DMS114 treated with DMSO at 0.1 percent for 48 hours (cell line): ENCODE data around the gene TMEM179B.
"Not testable (repeated sequence)": the region's sequence is repeated elsewhere in the genome, so short reads cannot be mapped to it uniquely, and the experiment has no call there.

Experiments
- DNase-seq: peaks from one replicate; lab custom pipeline; 2025; ENCODE audit not compliant: unreplicated experiment; lab: John Stamatoyannopoulos, UW

TMEM179B gene, protein sequence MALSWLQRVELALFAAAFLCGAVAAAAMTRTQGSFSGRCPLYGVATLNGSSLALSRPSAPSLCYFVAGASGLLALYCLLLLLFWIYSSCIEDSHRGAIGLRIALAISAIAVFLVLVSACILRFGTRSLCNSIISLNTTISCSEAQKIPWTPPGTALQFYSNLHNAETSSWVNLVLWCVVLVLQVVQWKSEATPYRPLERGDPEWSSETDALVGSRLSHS

DNA sequence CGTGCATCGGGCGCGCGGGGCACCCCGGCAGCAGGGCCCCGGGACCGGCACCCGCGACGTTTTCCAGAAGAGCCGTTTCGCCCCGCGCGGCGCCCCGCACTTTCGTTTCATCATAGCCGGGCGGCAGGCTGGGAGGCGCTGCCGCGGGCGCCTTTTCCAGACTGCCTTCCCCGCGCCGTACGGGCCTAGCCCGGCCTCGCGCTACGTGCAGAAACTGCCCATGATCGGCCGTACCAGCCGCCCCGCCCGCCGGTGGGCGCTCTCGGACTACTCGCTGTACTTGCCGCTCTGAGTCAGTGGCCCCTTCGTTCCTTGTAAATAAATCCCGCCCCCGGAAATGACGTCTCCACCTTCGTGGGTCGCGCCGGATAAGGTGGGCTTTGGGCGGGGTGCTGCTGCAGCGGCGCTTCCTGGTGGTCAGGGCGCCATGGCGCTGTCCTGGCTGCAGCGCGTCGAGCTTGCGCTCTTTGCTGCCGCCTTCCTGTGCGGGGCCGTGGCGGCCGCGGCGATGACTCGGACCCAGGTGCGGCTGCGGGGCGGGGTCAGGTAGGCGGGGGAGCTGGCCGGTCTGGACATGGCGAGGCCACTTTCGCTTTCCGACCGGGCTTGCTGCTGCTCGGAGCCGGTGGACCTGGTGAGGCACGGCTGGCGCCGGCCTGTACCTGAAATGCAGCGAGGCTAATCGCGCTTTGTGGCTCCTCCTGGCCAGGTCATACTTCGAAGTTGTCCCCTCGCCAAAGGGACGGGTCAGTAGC, at the start of gene TMEM179B:
TSS of gene TMEM179B (plus strand) at position 398 of the 755 bp plus-strand sequence. CDS start at position 428, 30 bp downstream.
- DNase-seq = peak; percentile 96

DNA sequence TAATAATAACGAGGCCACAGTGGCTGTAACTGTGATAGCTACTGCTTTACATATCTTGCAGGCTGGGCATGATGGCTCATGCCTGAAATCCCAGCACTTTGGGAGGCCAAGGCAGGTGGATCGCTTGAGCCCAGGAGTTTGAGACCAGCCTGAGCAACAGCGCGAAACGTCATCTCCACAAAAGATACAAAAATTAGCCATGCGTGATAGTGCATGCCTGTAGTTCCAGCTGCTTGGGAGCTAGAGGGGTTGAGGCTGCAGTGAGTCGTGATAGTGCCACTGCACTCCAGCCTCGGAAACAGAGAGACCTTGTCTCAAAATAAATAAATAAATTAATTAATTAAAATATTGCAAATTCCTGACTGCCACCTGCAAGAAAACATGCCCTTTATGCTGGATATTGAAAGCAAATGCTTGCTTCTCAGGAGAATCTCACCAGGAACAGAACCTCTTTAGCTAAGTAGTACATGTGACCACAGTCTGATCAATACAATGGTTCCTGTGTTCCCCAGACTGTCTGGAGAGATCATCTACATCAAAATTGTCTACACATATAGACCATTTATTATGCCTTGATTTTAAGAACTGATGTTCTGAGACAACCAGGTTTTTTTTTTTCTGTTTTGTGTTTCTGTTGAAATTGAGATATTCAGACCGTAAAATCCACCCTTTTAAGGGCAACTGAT, 39.6 kb upstream of the TMEM179B start:
- DNase-seq = no peak

DNA sequence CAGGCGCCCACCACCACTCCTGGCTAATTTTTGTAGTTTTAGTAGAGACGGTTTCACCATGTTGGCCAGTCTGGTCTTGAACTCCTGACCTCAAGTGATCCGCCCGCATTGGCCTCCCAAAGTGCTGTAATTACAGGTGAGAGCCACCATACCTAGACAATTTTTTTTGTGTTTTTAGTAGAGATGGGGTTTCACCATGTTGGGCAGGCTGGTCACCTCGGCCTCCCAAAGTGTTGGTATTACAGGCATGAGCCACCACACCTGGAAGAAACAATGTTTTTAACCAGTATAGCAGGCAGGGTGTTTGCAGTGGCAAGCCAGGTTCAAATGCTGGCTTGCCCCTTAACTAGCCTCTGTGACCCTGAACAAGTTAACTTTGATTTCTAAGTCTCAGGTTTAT, 37.3 kb upstream of the TMEM179B start:
- DNase-seq = not testable (repeated sequence)

DNA sequence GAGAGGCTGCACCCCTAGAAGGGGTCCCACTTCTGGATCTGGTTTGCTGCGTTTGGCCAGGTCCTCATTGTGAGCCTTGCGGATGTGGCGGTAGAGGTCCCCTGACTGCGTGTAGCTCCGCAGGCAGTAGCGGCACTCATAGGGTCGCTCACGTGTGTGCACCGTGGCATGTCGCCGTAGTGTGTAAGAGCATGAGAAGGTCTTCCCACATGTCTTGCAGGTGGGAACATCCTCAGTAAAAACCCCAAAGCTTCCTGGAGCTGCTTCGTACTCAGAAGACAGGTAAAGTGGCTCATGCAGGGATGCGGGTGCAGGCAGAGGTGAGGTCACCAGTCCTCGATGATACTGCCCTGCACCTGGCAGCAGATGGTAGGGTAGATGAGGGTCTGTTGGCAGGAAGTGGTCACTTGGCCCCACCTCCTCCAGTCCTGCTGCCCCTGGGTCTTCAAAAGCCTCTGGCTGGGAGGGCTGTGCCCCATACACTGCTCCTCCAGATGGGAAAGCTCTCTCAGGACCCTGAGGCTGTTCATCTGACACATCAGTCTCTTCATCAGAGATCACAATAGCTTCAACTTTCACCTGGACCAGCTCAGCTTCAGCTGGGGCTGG, 34.9 kb upstream of the TMEM179B start:
- no peak for DNase-seq

DNA sequence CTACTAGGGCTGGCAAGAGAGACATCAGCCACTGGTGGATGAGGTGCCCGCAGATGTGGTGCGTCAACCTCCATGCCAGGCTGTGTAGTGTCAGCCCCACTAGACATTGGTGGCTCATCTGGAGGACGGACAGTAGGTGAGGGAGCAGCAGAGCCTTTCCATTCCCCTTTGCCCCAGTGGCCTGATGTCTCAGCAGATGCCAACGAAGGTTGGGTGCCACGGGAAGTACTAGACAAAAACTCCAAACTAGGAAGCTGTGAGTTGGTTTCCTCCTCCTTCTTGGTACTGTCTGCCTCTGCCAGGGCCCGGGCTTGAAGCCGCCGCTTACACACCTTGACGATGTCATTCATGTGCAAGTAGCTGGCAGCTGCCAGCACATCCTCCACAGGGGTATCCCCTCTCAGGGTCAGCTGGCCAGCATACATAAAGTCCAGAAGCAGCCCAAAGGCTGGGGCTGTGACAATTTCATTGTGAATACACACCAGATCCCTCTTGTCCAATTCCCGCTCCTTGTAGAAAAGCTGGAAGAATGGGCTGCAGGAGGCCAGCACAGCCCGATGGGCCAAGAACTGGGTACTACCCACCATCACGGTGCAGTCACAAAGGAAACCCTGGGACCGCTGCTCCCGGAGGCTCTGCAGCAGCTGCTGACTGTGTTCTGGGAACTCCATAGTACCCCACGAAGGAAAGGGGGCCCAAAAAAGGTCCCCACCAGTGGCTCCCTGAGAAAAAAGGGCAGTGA, 34.0 kb upstream of the TMEM179B start:
- no peak for DNase-seq

DNA sequence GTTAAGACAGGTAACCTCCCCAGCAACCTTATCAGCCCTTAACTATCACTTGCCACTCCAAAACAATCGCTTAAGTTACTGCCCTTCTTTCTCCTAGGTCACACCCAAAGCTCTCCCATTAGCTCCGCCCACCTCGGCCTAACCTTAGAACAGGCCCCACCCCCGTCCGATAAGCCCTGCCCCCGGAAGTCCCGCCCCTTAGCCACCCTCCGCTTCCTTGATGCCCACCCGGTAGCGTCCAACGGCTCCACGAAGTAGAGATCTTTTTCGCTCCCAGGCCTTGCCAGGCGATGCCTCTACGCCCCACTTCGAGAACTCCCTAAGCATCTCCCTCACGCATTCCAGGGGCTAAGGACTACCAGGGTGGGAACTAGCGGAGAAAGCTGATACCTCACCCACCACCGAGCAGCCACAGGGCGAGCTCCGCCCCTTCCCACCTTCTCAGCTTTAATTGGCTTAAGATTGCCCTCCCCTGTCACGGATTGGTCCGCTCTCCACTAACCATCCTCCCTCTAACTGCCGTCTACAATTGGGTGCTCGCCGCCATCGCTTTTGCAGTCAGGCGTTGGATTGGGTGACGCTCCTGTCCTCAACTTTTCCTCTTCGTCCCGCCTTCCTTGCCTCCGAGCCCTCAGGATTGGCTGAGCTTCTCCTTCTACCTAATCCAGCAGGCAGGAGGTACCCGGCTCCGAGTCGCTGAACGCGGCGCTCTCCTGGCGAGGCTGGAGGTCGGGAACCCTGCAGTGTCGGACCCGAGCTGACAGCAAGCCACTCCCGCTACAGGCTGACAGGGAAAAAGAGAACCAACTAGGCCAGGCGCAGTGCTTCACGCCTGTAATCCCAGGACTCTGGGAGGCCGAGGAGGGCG, 33.2 kb upstream of the TMEM179B start, which contains the start of gene ZBTB3:
TSS of gene ZBTB3 (minus strand) at position 425 of the 868 bp plus-strand sequence. CDS start 496 bp downstream, outside the sequence.
- DNase-seq = peak; percentile 99

DNA sequence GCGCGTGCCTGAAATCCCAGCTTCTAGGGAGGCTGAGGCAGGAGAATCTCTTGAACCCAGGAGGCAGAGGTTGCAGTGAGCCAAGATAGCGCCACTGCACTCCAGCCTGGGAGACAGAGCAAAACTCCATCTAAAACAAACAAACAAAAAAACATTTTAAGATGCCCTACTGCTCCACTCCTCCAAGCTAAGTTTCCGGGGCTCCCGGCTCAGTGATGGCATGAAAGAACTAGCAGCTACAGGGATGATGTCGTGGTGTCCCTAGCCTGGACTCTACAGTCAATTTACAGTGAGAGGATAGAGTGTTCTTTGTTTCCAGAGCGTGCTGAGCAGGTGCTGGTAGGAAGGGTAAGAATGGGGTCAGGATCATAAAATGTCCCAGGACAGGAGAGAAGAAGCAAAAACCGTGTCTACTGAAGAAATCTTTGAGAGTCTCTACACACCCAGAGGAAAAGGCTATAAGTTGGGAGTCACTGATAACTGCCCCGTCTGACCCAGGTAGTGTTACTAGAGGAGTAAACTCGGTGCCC, 32.1 kb upstream of the TMEM179B start:
- DNase-seq = no peak

DNA sequence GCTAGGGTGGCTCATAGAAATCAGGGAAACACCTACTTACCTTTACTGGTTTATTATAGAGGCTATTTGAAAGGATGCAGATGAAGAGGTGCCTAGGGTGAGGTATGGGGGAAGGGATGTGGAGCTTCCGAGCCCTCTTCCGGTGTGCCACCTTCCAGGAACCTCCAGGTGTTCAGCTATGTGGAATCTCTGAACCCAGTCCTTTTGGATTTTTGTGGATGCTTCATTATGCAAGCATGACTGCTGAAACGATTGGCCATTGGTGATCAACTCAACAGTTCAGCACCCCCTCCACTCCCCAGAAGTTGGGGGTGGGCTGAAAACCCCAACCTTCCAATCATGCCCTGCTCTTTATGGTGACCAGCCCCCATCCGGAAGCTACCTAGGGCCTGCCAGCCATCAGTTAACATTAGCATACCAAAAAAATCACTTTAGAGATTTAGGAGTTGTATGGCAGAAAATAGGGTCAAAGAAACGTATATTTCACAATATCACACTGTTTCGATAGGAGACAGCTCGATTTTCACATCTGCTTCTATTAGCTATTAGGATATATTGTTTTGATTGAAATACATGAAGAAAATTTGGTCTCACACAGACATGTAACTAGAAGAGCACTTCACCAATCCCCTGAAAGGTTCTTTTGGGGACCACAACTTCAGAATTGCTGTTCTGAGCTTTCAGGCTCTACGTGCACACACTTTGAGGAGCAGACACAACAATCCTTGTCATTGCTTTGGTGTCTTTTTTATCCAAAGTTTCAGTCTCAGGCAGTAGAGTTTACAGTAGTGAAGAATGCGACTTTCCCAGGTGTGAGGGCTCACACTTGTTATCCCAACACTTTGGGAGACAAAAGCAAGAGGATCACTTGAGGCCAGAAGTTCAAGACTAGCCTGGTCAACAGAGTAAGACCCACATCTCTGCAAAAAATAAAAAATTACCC, 29.1 kb upstream of the TMEM179B start:
- DNase-seq = no peak

DNA sequence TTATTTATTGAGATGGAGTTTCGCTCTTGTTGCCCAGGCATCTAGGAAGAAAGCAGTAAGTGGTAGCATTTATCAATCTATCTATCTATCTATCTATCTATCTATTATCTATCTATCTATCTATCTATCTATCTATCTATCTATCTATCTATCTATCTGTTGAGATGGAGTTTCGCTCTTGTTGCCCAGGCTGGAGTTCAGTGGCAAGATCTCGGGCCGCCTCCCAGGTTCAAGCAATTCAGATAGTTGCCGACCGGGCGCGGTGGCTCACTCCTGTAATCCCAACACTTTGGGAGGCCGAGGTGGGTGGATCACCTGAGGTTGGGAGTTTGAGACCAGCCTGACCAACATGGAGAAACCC, 26.4 kb upstream of the TMEM179B start:
- not testable (repeated sequence) for DNase-seq

DNA sequence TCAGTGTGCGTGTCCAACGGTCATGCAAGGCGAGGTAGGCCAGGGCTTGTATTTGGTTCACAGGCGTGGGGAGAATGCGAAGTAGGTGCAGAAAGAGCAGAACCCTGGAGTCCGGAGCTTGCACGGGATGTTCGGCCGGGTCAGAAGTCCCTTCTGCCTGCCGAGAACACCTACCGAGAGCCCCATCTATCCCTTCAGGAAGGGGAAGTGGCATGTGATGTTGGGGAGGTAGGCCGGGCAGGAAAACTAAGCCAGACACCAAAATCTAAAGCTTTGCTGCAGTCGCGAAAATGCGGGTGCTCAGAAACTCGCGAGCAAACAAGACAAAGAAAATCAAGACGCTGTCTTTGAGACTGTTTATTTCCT, 16.4 kb upstream of the TMEM179B start:
- no peak for DNase-seq

DNA sequence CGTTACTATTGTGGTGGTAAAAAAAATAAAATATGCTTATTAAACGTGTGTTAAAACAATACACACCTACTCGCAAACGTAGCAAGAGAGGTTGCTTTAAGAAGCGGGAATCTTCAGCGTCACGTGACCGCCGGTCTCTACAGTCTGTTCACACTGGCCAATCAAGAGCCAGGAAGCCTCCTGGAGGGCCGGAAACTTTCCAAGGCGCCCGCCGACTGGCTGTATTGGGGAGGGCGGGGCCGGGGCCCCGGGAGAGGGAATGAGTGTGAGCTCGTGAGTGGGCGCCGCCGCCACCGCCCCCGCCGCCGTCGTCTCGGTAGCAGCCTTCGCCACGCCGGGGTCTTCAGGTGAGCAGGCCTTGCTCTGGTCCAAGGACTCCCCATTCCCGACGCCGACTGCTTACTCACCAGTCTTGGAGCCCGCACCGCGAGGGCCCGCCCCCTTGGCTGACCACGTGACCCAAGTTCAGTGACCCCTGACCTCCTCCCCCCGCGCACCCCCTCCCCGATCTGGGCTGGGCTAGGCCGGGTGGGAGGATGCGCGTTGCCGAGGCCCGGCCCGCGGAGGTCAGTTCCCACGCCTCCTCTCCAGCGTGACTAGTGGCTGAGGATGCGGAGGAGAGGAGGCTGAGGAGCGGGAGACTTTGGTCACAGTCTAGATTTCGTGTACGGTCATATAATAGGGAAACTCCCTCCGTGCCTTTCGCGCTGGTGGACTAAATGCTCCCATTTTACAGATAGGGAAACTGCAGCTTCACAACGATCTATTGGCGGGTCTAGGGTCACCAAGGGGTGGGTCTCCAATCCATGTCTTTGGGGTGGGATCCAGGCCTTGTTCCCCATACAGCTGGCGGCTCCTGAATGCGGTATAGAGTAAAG, 15.8 kb upstream of the TMEM179B start, which contains the start of gene TAF6L:
TSS of gene TAF6L (plus strand) at position 253 of the 878 bp plus-strand sequence. CDS start 4,388 bp downstream, outside the sequence.
- peak; percentile 96 for DNase-seq

DNA sequence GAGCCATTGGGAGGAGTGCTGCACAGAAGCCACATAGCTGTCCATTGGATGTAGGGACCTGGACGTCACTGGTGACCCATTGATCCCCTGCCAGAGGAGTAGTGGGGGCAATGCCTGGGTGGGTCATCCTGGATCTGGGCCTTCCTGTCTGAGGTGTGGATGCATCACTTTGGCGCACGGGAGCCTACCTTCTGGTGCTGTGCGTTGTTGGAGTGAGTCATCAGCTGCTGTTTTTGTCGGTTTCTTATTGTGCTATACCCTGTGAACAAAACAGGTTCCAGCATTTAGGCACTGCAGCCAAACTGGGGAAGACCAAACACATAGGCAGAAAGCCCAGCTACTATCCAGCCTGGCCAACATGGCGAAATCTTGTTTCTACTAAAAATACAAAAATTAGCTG, 12.8 kb upstream of the TMEM179B start:
- no peak for DNase-seq

DNA sequence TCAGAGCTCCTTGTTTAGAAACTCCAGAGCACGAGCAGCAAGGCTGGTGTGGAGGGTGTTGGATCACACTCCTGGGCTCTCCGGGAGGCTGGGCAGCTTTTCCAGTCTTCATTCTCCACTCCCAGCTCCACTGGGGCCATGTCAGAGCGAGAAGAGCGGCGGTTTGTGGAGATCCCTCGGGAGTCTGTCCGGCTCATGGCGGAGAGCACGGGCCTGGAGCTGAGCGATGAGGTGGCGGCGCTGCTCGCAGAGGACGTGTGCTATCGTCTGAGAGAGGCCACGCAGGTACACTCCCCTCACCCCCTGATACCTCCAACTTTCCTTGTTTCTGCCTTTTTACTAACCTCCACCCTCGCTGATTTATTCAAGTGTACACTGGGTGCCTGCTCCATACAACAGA, 11.6 kb upstream of the TMEM179B start:
- DNase-seq = no peak

DNA sequence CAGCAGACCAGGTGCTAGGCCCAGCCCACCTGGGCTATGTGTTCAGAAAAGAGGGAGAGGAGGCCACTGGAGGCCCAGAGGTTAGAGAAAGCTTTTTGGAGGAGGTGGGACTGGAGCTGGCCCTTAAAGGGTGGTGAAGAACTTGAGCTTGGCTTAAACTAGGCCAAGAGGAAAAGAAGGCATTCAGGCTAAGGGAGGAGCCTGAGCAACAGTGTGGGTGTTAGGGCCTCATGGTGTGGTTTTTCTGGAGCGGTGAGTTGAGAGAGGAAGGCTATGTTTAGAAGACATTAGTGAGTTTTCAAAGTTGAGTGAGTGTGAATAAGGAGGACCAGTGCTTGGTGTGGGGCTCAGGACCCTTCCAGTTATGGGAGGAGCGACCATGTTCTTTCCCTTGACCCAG, 9.8 kb upstream of the TMEM179B start:
- no peak for DNase-seq

DNA sequence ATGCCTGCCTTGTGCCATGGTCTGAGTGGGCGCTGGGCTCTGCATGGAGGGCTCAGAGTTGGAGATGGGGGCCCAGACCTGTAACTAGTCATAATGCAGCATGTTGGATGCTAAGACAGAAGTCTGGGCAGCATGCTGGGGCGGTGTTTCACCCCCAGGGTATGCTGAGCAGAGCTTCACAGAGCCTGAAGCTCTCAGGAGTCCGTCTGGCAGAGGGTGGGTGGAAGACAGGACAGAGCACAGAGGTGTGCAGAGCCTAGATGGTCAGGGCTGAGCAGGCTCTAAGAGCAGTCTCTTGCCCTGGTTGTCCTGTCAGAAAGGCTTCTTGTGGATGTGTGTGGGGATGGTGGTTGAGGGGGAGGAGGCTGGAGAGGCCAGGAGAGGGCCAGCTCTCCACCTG, 8.8 kb upstream of the TMEM179B start:
- DNase-seq = no peak

DNA sequence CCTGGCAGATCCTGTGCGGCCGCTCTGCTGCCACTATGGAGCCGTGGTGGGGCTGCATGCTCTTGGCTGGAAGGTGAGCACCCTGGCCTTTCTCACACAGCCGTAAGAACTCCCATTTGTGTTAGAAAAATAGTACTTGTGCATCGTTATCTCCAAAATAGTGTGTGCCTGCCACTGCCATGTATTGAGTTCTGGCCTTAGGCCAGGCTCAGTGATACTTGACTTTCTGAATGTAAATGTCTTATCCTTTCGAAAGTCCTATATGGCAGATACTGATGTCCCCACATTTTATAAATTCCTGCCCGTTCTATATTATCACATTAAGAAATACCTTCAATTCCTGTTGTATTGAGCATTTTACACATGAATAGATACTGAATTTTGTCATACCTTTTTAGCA, 4.4 kb upstream of the TMEM179B start:
- no peak for DNase-seq

DNA sequence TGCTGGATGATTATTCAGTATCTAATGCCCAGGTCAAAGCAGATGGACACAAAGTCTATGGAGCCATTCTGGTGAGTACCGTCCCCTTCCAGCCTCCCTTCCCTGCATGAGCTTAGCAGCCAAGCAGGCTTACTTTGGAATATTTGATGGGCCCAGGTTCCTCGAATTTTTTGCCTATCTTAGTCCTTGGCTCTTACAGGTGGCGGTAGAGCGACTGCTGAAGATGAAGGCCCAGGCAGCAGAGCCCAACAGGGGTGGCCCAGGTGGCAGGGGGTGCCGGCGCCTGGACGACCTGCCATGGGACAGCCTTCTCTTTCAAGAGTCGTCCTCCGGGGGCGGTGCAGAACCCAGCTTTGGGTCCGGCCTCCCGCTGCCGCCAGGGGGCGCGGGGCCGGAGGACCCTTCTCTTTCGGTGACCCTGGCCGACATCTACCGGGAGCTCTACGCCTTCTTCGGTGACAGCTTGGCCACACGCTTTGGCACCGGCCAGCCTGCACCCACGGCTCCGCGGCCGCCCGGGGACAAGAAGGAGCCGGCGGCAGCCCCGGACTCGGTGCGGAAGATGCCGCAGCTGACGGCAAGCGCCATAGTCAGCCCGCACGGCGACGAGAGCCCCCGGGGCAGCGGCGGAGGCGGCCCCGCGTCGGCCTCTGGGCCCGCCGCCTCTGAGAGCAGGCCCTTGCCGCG, 741 bp upstream of the TMEM179B start:
- peak; percentile 78 for DNase-seq
